ENCODE measurements around the gene RTN4RL2.

Gene RTN4RL2

DNA sequence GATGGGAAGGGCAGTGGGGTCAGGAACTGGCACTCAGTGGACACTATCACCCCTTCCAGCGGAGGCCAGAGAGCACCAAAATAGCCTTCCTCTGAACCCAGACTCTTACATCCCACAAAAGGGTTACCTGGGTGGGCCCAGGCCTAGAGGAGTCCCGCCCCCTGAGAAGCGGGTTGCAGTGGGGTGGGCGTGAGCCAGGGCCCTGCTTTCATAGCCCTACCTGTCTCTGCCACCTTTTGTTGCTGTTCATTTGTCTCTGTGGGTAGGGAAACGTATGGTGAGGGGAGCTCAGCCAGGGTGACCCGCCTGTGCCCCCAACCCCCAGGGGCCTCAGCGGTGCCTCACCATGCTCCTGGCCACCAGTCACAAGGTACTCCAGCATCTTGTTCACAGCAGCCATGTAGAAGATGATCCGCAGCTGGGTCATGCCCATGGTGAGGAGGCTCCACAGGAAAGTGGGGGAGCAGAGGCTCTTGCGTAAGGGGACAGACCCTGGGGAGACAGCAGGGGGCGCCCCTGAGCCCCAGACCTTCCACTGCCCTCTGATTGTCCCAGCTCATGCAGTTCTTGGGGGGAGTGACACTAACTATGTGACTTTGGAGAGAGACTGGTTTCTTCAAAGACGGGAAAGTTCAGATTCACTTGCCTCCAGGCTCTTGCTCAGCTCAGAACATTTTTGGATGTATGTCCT lies 31.2 kb downstream of the RTN4RL2 start:
- DNase-seq (ENCODE audit: low read depth), result peak; percentile 36

DNA sequence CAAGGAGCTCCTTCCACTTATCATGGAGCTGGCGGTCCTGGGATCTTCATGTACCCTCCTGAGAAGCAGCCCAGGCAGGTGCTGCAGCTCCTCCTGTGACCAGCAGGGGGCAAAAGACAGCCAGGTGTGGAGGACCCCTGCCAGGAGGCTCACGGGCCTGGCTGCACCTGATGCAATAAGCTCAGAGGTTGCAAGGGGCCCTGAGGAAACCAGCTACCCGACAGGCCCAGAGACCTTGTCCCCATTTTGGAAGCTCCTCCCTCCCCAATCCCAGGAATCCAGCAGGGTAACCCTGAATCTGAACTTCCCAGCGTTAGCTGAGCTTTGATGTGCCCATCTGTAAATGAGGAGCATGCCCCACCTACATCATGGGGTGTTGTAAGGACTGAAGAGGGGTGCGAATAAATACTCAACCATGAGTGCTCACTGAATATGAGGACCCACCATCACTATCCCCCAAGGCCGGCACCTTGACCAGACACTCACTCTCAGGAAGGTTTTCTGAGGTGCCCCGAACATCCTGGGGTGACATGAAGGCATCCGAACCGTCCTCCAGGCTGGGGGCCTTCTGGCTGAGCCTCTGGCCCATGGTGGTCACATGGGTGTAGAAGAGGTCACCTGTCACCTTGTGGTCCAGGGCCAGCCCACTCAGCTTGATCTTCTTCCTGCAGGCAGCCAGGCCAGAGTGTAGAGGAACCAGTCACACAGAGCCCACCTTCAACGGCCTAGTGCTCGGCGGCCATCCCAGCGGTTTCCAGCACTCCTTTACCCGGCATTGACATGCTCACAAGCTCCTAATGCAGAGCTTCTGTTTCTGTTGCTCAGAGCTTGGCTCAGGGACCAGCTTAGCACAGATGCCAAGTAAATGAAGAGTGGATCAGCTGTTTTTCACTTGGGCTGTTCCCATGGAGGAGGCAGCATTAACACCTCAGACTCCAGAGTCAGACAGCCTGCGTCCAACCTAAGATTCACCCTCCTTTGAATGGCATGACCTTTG lies 33.5 kb downstream of the RTN4RL2 start:
- TF ChIP-seq, protein P1, sequence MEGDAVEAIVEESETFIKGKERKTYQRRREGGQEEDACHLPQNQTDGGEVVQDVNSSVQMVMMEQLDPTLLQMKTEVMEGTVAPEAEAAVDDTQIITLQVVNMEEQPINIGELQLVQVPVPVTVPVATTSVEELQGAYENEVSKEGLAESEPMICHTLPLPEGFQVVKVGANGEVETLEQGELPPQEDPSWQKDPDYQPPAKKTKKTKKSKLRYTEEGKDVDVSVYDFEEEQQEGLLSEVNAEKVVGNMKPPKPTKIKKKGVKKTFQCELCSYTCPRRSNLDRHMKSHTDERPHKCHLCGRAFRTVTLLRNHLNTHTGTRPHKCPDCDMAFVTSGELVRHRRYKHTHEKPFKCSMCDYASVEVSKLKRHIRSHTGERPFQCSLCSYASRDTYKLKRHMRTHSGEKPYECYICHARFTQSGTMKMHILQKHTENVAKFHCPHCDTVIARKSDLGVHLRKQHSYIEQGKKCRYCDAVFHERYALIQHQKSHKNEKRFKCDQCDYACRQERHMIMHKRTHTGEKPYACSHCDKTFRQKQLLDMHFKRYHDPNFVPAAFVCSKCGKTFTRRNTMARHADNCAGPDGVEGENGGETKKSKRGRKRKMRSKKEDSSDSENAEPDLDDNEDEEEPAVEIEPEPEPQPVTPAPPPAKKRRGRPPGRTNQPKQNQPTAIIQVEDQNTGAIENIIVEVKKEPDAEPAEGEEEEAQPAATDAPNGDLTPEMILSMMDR (conservative IDR thresholded peaks at IDR 0.05; ENCODE audit: control insufficient read depth, insufficient read depth, low read depth, low read length), result peak; percentile 80
- H3K4me3 ChIP-seq (ENCODE audit: control insufficient read depth, low read depth, low read length), result no peak overlapping the region
- DNase-seq (ENCODE audit: low read depth), result no peak

More for the DNA sequence above, 31.2 kb downstream of the RTN4RL2 start:
- TF ChIP-seq, protein P1 (conservative IDR thresholded peaks at IDR 0.05; ENCODE audit: control insufficient read depth, insufficient read depth, low read depth, low read length), result peak; percentile 66
- no peak overlapping the region for H3K4me3 ChIP-seq (ENCODE audit: control insufficient read depth, low read depth, low read length)

DNA sequence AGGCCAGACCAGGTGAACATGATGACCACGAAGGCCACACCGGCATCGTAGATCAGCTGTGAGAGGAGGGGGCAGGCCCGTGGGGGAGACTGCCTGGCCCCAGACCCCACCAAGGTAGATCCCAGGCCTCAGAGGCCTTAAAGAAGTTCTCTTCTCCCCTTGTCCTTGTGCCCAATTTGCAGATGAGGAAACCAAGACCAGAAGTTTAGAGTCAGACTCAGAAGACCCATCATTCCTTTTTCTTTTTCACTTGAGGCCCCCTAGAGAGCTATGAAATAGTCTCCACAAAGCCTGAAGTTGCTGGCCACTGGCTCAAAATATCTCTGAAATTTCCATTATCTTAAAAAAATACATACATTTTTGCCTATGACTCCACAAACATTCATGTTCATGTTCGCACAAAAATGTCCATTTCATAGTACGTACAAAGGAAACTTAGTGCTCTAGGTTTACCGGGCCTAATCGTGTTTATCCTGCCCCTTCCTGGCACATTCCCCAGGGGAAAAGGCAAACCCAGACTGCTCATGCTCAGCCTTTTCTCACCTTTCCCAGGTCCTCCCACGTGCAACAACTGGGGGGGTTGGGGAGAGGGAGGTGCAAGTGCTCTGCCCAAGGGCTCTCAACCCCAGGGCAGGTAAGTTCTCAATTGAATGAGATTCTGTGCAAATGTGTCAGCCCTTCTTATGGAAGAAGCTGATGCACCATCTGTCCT lies 35.9 kb downstream of the RTN4RL2 start:
- DNase-seq (ENCODE audit: low read depth), result no peak
- TF ChIP-seq, protein P1 (conservative IDR thresholded peaks at IDR 0.05; ENCODE audit: control insufficient read depth, insufficient read depth, low read depth, low read length), result no peak
- no peak overlapping the region for H3K4me3 ChIP-seq (ENCODE audit: control insufficient read depth, low read depth, low read length)

DNA sequence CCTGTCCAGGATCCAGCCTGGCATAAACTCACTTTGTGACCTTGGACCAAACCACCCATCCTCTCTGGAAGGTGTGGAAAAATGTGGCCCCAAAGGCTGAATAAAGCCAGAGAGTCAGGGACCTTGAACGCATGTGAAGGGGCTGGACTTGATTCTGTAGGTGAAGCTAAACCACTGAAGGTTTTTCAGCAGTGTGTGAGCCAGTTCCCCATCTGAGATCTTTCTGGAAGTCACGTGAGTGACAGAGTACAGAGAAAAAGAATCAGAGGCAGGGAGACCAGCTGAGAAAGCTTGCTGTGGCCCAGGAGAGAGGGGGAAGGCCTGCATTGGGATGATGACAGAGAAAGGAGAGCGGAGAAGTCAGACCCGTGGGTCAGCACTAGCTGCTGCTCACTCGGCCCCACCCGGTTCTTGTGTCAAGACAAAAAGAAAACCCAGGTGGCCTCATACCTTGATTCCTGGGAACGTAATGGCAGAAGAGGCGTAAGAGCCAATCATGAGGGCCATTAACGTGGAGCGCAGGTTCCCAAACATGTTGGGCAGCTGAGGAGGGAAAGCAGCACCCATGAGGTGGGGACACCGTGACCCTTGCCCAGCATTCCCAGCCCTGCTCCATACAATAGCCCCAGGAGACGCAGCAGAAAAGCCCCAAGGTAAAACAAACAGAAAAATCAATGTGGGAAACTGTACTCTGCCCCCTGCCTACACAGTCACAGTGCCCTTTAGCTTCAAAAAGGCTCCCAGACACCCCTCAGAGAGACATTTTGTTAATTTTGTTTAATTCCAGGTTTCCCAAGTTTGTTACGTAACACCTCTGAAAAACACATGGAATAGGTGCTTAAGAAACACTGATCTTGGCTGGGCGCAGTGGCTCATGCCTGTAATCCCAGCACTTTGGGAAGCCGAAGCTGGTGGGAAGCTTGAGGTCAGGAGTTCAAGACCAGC lies 37.2 kb downstream of the RTN4RL2 start:
- DNase-seq (ENCODE audit: low read depth), result no peak
- H3K4me3 ChIP-seq (ENCODE audit: control insufficient read depth, low read depth, low read length), result no peak overlapping the region
- TF ChIP-seq, protein P1 (conservative IDR thresholded peaks at IDR 0.05; ENCODE audit: control insufficient read depth, insufficient read depth, low read depth, low read length), result no peak

DNA sequence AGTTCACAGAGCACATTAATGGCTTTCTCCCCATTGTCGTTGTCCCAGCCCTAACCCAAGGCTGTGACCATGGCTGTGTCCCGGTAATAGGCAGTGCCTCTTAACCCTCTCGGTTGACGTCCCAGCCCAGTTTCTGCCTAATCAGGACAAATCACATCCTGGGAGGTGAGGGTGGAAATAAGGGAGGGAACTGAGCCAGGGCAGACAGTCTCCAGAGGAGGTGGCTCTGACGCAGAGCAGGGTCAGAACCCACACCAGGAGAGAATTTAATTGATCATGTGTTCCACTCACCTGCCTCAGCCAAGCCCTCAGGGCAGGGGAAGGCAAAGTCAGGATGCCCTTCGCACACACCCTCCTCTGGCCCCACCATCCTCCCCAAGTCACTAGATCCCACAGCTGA lies 38.2 kb downstream of the RTN4RL2 start:
- TF ChIP-seq, protein P1 (conservative IDR thresholded peaks at IDR 0.05; ENCODE audit: control insufficient read depth, insufficient read depth, low read depth, low read length), result no peak
- H3K4me3 ChIP-seq (ENCODE audit: control insufficient read depth, low read depth, low read length), result no peak overlapping the region
- DNase-seq (ENCODE audit: low read depth), result no peak

Data from fibroblast of mammary gland (primary cell).